Gastrocnemius medialis (tissue), 4 donors: Measurements from ENCODE around the gene CD7.
A peak's percentile ranks its signal among the peaks of the same experiment; 100 is the strongest.

Experiments
- CTCF ChIP-seq, 5 experiments: fragments of 450-650 bp in 3 of 5; fragments of 200-600 bp in 2 of 5; sonication (generic) in 2 of 5; IDR thresholded peaks in 4 of 5; conservative IDR thresholded peaks in 1 of 5; 1 replicate in 4 of 5; 2 replicates in 1 of 5; pipeline ENCODE4 v1.5.1; 2016 to 2019; ENCODE audit warnings: antibody characterized with exemption in 5 of 5, mild to moderate bottlenecking in 3 of 5, moderate library complexity in 3 of 5
- POLR2A ChIP-seq, 2 donors: fragments of 450-650 bp; IDR thresholded peaks; one replicate each; pipeline ENCODE4 v1.6.1; 2017; ENCODE audit warnings: antibody characterized with exemption in 2 of 2, mild to moderate bottlenecking in 2 of 2, moderate library complexity in 2 of 2

- peak in 1 of 2 donors; percentile 17 for TF ChIP-seq POLR2A (IDR thresholded peaks at IDR 0.05)
- TF ChIP-seq CTCF (IDR thresholded peaks at IDR 0.05 in 4 of 5, conservative IDR thresholded peaks at IDR 0.05 in 1 of 5): no peak
These were observed 16.1 kb upstream of the CD7 start, which contains the start of gene SECTM1 for GRCh38 chr17:82333279-82334171.
